ENCODE results near the gene CD47.

- TF ChIP-seq POLR2A (IDR thresholded peaks at IDR 0.05; ENCODE audit: low read depth, low read length): no peak
- no peak for TF ChIP-seq NFE2L2 (IDR thresholded peaks at IDR 0.05; ENCODE audit: low read depth, low read length)
- TF ChIP-seq RAD21 (IDR thresholded peaks at IDR 0.05; ENCODE audit: low read length): no peak
- TF ChIP-seq CEBPB (IDR thresholded peaks at IDR 0.05; ENCODE audit: low read depth, low read length): no peak
- no peak for TF ChIP-seq CTCF (conservative IDR thresholded peaks at IDR 0.05; ENCODE audit: low read depth, low read length)
- no peak for TF ChIP-seq MXI1 (IDR thresholded peaks at IDR 0.05; ENCODE audit: borderline replicate concordance, low read depth, low read length)
- no peak for TF ChIP-seq FOS (IDR thresholded peaks at IDR 0.05; ENCODE audit: low read depth, low read length)
- no peak for TF ChIP-seq RFX5 (IDR thresholded peaks at IDR 0.05; ENCODE audit: low read depth, low read length)
- no peak for TF ChIP-seq ELK1 (IDR thresholded peaks at IDR 0.05; ENCODE audit: borderline replicate concordance, low read depth, low read length)
- no peak for TF ChIP-seq SMC3 (IDR thresholded peaks at IDR 0.05; ENCODE audit: low read depth, low read length)
- TF ChIP-seq MAZ (IDR thresholded peaks at IDR 0.05; ENCODE audit: borderline replicate concordance, low read depth, low read length): no peak
- TF ChIP-seq RCOR1 (IDR thresholded peaks at IDR 0.05; ENCODE audit: insufficient replicate concordance, low read length): no peak
These were observed 8.4 kb upstream of the CD47 start for GRCh38 chr3:108099244-108099643.

All from IMR-90 (cell line).